ENCODE measurements around the gene PTPN3. TPM values are rescaled to one million over a fixed set of nuclear protein-coding genes. Genes with fewer than 3 reads are reported as not detected.

The PTPN3 gene
- total RNA-seq, 1 experiment from 2014 or later = 20.2 TPM

DNA sequence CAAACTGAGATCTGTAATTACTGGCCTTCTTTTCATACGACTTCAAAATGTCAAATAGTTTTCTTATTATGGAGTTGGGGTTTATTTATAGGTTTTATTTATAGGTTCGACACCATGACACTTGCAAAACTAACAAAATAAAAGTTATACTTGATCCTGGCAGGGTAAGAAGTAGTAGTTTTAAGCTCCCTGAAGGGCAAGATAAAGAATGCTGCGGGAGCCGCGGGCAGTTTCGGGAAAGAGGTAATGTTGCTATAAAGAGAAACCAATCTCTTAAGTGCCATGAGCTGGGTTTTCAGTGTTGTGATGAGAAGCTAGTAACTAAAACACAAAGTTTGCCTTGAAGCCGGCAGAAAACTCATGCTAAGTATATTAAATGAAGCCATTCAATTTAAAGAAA lies 24.8 kb downstream of the PTPN3 start:
- Histone ChIP-seq H3K4me3 (no peak overlapping the region), H3K79me2 (ENCODE audit: low read depth) (peaks cover 75% of the 10 kb centered on the region), H3K4me1 (replicated peaks; ENCODE audit: insufficient read depth) (peaks cover 88% of the 10 kb centered on the region), H3K27ac (peak overlapping the region; percentile 99; the same call in 1 of the 2 replicates), H3K4me2 (no peak overlapping the region), H3K9me2 (ENCODE audit: insufficient read depth) (no peaks in the 10 kb centered on the region), H3K36me3 (ENCODE audit: low read depth) (no peaks in the 10 kb centered on the region), H3F3A (ENCODE audit: insufficient read depth, low read depth) (peaks cover 48% of the 10 kb centered on the region), H2AFZ (no peak overlapping the region), H3K27me3 (ENCODE audit: insufficient read depth, low read depth) (no peaks in the 10 kb centered on the region), H3K9me3 (ENCODE audit: insufficient read depth, low read depth) (no peaks in the 10 kb centered on the region), H4K20me1 (ENCODE audit: insufficient read depth) (no peaks in the 10 kb centered on the region; the same call in 1 of the 2 replicates)
- BruUV-seq (replicated peaks) = no TSS peak
- ChIA-PET CTCF (no interaction called here), POLR2A (ENCODE audit: unreplicated experiment) (no interaction called here)
- TF ChIP-seq, protein P1, sequence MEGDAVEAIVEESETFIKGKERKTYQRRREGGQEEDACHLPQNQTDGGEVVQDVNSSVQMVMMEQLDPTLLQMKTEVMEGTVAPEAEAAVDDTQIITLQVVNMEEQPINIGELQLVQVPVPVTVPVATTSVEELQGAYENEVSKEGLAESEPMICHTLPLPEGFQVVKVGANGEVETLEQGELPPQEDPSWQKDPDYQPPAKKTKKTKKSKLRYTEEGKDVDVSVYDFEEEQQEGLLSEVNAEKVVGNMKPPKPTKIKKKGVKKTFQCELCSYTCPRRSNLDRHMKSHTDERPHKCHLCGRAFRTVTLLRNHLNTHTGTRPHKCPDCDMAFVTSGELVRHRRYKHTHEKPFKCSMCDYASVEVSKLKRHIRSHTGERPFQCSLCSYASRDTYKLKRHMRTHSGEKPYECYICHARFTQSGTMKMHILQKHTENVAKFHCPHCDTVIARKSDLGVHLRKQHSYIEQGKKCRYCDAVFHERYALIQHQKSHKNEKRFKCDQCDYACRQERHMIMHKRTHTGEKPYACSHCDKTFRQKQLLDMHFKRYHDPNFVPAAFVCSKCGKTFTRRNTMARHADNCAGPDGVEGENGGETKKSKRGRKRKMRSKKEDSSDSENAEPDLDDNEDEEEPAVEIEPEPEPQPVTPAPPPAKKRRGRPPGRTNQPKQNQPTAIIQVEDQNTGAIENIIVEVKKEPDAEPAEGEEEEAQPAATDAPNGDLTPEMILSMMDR (conservative IDR thresholded peaks at IDR 0.05) = no peak
- no peak for TF ChIP-seq EZH2 (IDR thresholded peaks at IDR 0.05; ENCODE audit: low read depth)
- no peak for DNase-seq
- intact Hi-C loops (cut with micrococcal nuclease; ENCODE audit: unreplicated experiment) = no loop called here

DNA sequence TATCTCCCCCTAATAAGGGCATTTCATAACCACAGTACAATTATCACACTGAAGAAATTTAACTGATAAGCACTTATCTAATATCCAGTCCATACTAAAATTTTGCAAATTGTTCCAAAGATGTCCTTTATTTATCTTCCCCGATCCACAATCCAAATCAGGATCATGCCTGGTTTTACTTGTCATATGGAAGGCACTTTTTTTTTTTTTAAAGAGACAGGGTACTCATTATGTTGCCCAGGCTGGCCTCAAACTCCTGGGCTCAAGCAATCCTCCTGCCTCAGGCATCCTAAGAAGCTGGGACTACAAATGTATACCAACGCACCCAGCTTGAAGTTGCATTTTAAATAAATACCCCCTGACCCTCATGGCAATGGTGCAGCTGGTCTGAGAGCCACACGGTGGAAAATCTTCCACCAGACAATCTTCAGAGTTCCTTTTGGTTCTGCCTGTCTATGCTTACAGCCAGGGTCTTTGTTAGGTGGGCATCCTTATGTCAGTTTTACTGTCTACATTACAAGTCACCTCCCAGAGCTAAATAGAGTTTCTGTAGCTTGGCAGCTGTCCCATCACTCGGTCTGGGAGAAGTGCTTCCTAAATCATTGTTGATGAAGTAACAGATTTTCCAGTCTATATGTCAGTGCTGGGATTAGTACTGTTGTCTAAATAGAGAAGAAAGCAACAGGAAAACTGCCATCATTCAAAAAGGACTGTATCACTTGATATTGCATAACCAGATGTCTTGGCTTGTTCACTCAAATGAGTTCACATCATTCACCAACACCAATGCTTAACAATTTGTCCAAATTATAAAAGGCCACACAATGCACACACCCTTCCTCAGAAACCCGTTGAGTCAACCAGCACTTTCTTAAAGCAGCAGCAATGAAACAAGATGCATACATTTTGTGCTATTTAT lies 26.4 kb downstream of the PTPN3 start:
- no peak overlapping the region for H3K4me2 ChIP-seq
- peaks cover 78% of the 10 kb centered on the region for H3K4me1 ChIP-seq (replicated peaks; ENCODE audit: insufficient read depth)
- DNase-seq = no peak
- intact Hi-C loops (cut with micrococcal nuclease; ENCODE audit: unreplicated experiment) = no loop called here
- H3K79me2 ChIP-seq (ENCODE audit: low read depth) = peaks cover 90% of the 10 kb centered on the region
- TF ChIP-seq, protein P1 (conservative IDR thresholded peaks at IDR 0.05) = no peak
- TF ChIP-seq EZH2 (IDR thresholded peaks at IDR 0.05; ENCODE audit: low read depth) = no peak
- H2AFZ ChIP-seq = no peak overlapping the region
- 0 out of 2 replicates have a peak, but pooled peaks cover 6% of the 10 kb centered on the region for H3K36me3 ChIP-seq (ENCODE audit: low read depth)
- H3K9me2 ChIP-seq (ENCODE audit: insufficient read depth) = no peaks in the 10 kb centered on the region
- CTCF ChIA-PET = interaction anchor here (0.6 kb wide), 1 partner anchor 85 kb away, joined by 3 read pairs; no protein-coding TSS in a partner anchor
- peaks cover 32% of the 10 kb centered on the region for H3F3A ChIP-seq (ENCODE audit: insufficient read depth, low read depth)
- POLR2A ChIA-PET (ENCODE audit: unreplicated experiment) = no interaction called here
- H3K4me3 ChIP-seq = no peak overlapping the region
- no peaks in the 10 kb centered on the region for H3K9me3 ChIP-seq (ENCODE audit: insufficient read depth, low read depth)
- no TSS peak for BruUV-seq (replicated peaks)
- H3K27ac ChIP-seq = 0 out of 2 replicates have a peak overlapping the region, but pooled peaks have one; percentile 13
- no peaks in the 10 kb centered on the region; the same call in 1 of the 2 replicates for H4K20me1 ChIP-seq (ENCODE audit: insufficient read depth)
- no peaks in the 10 kb centered on the region for H3K27me3 ChIP-seq (ENCODE audit: insufficient read depth, low read depth)

DNA sequence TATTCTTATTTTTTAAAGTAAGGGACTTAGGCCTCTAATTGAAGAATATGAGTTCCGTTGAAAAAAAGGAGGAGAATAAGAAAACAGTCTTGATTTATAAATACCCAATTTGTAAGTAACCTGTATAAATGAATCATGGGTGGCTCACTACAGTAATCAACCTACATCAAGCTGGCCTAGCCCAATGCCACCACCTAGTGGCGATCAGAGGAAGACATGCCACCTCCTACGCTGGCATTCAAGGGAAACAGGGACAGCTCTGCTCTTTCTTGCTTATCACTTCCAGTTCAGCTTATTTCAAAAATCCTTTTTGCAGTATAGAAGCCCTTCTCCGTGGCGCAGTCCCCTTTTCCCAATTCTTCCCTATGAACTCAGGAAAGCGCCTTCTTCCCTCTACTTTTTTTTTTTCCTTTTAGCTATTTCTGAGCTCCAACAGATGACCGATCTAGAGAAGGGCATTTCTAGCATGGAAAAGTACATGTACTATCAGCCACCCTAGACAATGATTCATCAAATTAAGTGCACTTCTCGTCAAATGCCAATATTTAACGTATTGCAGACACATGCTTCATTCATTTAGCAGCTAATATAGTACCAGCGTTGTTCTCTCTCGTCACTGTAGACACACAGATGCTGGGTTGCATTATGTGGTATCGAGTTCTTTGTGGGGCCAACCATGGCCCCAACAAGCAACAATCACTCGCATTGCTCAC lies 28.3 kb downstream of the PTPN3 start:
- Histone ChIP-seq H3K4me1 (replicated peaks; ENCODE audit: insufficient read depth) (peaks cover 59% of the 10 kb centered on the region), H3K79me2 (ENCODE audit: low read depth) (peaks cover 93% of the 10 kb centered on the region), H3K4me3 (no peak overlapping the region), H3K27me3 (ENCODE audit: insufficient read depth, low read depth) (no peaks in the 10 kb centered on the region), H3F3A (ENCODE audit: insufficient read depth, low read depth) (peaks cover 13% of the 10 kb centered on the region), H3K9me2 (ENCODE audit: insufficient read depth) (no peaks in the 10 kb centered on the region), H3K36me3 (ENCODE audit: low read depth) (peaks cover 11% of the 10 kb centered on the region; the same call in 1 of the 2 replicates), H4K20me1 (ENCODE audit: insufficient read depth) (no peaks in the 10 kb centered on the region; the same call in 1 of the 2 replicates), H3K27ac (peak overlapping the region; percentile 48), H3K4me2 (peak overlapping the region; percentile 55), H2AFZ (no peak overlapping the region), H3K9me3 (ENCODE audit: insufficient read depth, low read depth) (no peaks in the 10 kb centered on the region)
- ChIA-PET CTCF (interaction anchor here (0.5 to 2.3 kb wide), 13 partner anchors 9 to 1597 kb away, joined by 3 to 28 read pairs (median 4); no protein-coding TSS in a partner anchor), POLR2A (ENCODE audit: unreplicated experiment) (interaction anchor here (0.6 to 0.7 kb wide), 3 partner anchors 25 to 662 kb away, joined by 7 to 14 read pairs (median 8); no protein-coding TSS in a partner anchor)
- peak; percentile 69 to 79 for DNase-seq
- BruUV-seq (replicated peaks) = no TSS peak
- TF ChIP-seq EZH2 (IDR thresholded peaks at IDR 0.05; ENCODE audit: low read depth) = no peak
- TF ChIP-seq, protein P1 (conservative IDR thresholded peaks at IDR 0.05) = peak; percentile 93
- intact Hi-C loops (cut with micrococcal nuclease; ENCODE audit: unreplicated experiment) = loop anchor here (1.0 to 5.0 kb wide), 5 partner anchors 30 to 143 kb away; no protein-coding TSS in a partner anchor
